GM18517 (cell line): ENCODE data around the gene SCRT2.

Source experiments
- ATAC-seq: cut with Tn5 transposase; IDR thresholded peaks from one replicate; pipeline ENCODE4 v1.9.1; 2021; ENCODE audit warnings: mild to moderate bottlenecking, moderate library complexity; ENCODE audit not compliant: unreplicated experiment

The SCRT2 gene

GRCh38 chr20:635028-635892, 40.3 kb downstream of the SCRT2 start:
- no peak for ATAC-seq

DNA sequence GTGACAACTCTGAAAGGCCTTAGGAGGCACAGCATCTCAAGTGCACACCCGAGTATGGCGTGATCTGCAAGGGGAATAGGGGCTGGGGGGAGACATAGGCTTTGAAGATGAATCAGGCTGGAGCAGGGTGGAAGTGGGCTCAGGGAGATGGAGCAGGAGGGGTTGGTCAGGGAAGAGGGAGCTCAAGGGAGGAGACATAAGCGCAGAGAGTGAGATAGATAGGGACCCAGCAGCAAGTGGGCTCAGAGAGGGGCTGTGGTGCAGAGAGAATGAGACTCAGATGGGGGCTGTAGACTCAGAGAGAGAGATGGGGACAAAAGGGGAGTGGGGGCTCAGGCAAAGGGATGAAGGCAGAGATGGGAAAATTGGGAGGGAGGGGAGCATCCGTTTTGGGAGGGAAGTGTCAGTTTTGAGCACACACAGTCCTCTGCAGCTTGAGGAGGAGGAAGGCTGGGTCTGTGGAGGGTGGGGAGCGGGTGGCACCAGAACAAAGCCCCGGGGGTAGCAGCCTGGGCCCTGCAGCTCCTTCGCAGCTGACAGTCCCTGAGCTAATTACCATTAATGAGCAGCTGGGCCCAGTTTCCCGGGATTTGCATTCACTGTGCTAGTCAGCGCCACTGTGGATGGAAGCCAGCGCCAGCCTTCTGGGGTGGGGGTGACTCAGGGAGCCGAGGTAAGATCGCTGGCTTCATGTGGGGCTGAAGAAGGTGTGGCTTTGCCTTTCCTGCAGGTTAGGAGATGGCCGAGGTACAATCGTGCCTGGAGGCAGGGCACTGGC, 41.3 kb downstream of the SCRT2 start:
- ATAC-seq: no peak

DNA sequence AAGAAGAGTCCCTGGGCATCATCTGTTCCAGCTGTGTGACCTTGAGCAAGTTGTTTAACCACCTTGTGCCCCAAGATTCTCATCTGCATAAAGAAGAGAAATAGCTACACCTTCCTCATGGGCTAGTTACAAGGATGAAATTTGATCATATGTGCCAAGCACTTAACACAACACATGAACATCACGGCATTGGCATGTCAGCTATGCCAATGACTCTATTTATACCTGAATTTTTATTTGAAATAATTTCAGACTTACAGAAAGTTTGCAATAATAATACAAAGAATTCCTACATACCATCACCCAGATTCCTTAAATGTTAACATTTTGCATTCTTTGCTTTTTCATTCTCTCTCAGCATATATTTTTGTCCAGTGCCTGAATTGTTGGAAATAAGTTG, 44.5 kb downstream of the SCRT2 start:
- no peak for ATAC-seq

- ATAC-seq: no peak
Observed at GRCh38 chr20:626579-626978, 49.0 kb downstream of the SCRT2 start.

DNA sequence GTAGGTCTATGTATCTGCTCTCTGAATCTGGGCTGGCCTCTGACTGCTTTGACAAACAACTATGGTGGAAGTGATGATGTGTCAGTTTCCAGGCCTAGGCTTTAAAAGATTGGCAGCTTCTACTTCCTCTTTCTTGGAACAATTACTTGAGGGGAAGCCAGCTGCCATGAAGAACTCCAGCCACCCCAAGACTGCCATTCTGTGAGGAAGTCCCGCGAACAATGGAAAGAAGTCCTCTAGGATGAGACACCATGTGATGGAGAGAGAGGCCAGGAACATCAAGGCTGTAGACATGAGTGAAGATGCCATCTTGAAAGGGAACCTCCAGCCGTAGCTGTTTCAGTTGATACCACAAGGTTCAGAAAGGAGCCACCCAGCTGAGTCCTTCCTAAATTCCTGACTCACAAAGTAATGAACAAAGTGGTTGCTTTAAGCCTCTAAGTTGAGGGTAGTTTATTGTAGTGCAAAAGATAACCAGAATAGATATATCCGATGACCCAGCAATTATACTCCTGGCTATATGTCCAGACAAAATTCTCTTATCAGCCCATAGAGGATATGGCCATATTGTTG, 50.2 kb downstream of the SCRT2 start:
- no peak for ATAC-seq

GRCh38 chr20:623704-624103, 51.9 kb downstream of the SCRT2 start:
- ATAC-seq: no peak

GRCh38 chr20:623021-623420, 52.6 kb downstream of the SCRT2 start:
- ATAC-seq: no peak

DNA sequence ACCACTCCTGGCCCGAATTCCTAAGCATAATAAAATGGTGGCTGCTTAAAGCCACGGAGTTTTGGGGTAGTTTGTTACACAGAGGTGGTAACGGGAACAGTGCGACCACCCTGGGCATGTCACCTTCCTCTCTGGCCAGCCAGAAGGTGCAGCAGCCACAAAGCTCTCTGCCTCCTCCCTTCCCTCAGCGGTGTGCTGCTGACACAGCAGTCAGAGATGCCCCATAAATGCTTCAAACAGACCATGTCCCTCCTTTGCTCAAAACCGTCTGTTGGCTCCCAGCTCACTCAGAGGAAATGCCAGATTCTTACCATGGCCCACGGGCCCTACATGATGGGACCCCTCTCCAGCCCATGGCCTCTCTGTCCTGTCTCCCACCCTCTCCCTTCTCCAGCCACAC, 53.4 kb downstream of the SCRT2 start:
- ATAC-seq: no peak

GRCh38 chr20:621125-621756, 54.4 kb downstream of the SCRT2 start:
- no peak for ATAC-seq

DNA sequence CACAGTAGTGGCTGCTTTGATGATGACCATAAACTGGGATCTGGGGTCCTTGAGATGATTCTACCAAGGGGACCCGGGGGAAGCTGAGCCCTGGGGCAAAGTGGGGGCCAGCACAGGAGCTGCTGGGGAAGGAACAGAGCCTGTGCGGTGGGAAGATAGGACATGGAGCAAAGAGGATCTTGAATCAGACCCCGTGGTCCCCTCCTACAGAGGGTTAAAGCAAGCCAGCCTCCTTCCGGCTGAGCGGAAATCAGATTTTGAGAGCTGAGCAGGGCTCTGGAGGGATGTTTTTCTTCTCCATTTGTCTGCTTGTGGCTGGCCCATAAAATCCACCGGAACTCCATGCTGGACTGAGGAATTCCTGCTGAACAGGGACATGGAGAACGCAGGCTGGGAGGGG, 55.4 kb downstream of the SCRT2 start:
- ATAC-seq: no peak

- no peak for ATAC-seq
Observed at GRCh38 chr20:618980-619379, 56.6 kb downstream of the SCRT2 start.

GRCh38 chr20:617934-618690, 57.5 kb downstream of the SCRT2 start:
- ATAC-seq: no peak

GRCh38 chr20:615514-615913, 60.1 kb downstream of the SCRT2 start:
- no peak for ATAC-seq

- no peak for ATAC-seq
Observed at GRCh38 chr20:611843-612185, 63.8 kb downstream of the SCRT2 start.
